GM19351 (cell line): ENCODE results near the gene ASB6.
"Not testable (repeated sequence)": the region's sequence is repeated elsewhere in the genome, so short reads cannot be mapped to it uniquely, and the experiment has no call there.

Source experiments
- ATAC-seq: cut with Tn5 transposase; IDR thresholded peaks from one replicate; pipeline ENCODE4 v1.9.1; 2021; ENCODE audit warnings: mild to moderate bottlenecking, moderate library complexity; ENCODE audit not compliant: unreplicated experiment

ASB6 gene

DNA sequence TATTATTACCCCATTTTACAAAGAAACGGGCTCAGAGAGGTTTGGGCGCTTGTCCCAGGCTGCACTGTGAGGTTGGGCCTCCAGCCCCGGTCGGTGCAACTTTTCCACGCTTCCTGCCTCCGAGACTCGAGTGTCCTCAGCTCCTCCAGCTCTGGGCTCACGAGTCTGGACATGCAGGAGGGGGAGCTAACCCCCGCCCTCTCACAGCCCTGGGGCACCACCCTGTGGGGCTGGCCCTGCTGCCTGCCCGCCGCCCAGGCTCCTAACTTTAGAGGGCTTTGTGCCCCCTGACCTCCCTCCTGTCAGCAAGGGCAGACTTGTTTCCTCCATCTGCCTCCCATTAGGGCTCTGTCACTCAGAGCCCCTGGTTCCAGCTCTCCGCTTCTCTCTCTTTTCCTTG, 4.3 kb upstream of the ASB6 start:
- ATAC-seq, result no peak

DNA sequence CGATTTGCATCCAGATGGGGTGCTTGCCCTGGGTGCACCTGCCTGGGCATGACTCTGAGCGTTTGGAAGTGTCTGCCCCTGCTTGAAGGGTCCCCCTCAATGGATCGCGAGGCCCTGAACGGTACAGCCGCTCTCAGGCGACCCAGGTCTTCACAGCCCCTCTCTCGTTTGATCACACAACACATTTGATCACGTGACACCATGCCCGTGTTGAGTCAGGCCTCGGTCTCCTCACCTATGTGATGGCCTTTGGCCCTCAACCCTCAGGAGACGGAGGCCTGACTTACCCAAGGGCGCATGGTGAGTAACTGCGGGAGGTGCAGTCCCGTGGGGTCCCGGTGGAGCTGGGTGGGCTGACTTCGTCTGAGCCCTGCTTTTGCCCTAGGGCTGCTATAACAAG, 3.0 kb upstream of the ASB6 start:
- no peak for ATAC-seq

DNA sequence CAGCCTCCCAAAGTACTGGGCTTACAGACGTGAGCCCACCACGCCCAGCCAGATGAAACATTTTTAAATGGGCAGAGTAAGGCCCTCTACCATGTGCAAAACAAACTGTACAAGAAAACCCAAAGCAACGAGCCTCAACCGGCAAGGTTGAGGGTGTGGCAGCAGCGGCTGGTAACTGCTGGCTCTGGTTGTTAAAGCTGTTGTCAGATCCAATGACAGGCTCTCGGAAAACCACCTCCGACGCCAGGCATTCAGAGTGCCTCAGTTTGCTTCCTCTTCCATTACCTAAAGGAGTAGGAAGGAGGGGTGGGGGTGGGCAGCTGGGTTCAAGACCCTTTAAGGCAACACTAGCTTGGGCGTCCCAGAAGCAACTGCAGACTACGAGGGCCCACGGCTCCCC, 2.4 kb upstream of the ASB6 start:
- no peak for ATAC-seq

GRCh38 chr9:129643706-129644105, 1.8 kb upstream of the ASB6 start:
- ATAC-seq, result no peak

- ATAC-seq, result no peak
Observed at GRCh38 chr9:129640871-129641749, 841 bp downstream of the ASB6 start.

DNA sequence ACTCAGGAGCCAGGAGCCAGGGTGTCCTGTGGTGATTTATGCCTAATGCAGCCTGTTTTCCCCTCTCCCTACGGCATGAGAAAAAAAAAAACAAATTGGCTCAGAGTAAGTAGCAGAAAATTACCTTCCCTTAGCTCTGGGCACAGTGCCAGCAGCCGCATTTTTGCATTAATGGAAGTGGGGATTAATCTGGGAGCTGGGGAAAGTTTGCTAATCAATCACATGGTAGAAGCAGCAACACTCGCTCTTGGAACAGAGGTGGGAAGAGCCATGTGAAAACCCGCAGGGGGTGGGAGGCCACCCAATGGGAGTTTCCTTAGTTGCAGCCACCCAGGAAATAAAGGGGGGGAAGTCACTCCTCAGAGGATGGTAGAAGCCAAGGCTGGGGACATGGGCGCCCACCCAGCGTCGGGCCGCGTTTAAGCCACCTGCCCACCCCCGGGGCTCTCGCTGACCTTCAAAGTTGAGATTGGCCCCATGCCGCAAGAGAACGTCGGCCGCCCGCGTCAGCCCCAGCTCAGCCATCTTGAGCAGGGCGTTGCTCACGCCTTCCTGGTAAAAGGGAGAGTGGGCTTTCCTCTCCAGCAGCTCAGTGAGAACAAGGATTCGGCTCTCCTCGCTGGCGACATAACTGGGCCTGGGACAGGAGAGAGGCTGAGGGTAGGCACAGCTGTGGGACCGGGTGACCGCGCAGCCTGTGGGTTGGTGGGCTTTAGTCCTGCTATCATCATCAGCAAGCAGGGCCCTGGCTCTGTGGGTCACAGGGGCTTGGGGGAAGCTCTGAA, 1.7 kb downstream of the ASB6 start:
- ATAC-seq, result no peak

GRCh38 chr9:129639756-129640085, 2.2 kb downstream of the ASB6 start:
- no peak for ATAC-seq

GRCh38 chr9:129639034-129639630, 2.8 kb downstream of the ASB6 start:
- ATAC-seq, result no peak

GRCh38 chr9:129637673-129638439, 4.1 kb downstream of the ASB6 start:
- no peak for ATAC-seq

DNA sequence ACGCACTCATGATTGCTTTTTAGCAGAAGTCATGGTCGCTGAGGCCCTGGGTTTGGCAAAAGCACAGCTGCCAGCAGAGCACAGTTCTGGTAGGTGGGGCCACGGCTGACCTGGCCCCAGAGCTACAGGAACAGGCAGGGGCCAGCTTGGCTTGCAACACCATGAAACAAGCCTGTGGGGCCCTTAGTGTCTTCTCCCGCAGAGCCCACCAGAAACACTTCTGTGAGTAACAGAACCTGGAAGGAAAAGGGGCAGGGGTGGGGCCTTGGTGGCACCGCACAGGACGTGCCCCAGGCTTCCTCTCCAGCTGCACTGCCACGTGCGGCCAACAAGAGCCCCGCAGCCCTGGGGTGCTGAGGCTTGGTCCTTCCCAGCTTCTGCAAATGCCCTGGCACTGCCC, 4.8 kb downstream of the ASB6 start:
- no peak for ATAC-seq

GRCh38 chr9:129636343-129636742, 5.6 kb downstream of the ASB6 start:
- ATAC-seq, result not testable (repeated sequence)

DNA sequence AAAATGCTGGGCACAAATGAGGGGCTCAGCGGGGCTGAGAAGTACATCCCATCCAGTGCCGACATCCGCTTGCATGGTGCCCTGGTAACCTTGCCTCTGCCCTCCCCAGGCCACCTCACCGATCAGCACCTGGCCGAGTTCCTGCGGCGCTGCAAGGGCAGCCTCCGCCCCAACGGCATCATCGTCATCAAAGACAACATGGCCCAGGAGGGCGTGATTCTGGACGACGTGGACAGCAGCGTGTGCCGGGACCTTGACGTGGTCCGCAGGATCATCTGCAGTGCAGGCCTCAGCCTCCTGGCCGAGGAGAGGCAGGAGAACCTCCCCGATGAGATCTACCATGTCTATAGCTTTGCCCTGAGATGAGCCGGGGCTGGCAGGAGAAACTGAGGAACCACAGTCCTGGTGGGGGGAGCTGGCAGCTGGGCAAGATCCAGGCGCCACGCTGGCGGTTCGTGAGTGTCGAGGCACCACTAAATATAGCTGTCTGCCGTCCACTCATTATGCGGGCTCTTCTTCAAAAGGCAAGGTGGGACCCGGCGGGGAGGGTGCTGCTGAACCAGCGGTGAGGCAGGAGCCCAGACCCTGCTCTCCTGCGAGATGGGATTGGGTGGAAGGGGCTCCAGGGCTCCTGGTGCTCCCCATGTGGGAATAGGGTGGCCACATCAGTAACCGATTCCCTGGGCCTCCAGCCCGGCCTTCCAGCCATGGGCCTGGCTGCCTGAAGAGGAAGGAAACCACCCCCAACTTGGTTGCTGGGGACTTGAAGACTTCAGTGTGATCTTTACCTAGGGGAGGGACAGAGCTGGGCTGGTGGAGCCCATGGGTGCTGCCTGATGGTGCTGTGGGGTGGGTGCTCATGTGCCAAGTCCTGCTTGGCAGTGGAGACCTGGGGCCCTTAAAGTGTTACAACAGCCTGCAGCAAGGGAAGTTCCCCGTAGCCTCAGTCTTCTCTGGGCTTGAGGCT, 6.6 kb downstream of the ASB6 start:
- ATAC-seq, result no peak

DNA sequence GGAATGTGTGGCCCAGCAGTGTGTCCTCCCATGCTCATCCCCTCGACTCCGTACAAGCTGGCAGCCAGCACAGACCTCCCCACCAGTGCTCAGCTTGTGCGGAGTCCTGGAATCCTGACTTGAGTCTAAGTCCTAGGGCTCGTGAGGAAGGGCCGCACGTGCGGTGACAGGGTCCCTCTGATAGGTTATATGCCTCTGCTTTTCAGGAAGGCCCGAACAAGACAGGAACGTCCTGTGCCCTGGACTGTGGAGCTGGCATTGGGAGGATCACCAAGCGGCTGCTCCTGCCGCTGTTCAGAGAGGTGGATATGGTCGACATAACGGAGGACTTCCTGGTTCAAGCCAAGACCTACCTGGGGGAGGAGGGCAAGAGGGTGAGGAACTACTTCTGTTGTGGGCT, 8.1 kb downstream of the ASB6 start:
- no peak for ATAC-seq

- ATAC-seq, result no peak
Observed at GRCh38 chr9:129633207-129633606, 8.7 kb downstream of the ASB6 start.

DNA sequence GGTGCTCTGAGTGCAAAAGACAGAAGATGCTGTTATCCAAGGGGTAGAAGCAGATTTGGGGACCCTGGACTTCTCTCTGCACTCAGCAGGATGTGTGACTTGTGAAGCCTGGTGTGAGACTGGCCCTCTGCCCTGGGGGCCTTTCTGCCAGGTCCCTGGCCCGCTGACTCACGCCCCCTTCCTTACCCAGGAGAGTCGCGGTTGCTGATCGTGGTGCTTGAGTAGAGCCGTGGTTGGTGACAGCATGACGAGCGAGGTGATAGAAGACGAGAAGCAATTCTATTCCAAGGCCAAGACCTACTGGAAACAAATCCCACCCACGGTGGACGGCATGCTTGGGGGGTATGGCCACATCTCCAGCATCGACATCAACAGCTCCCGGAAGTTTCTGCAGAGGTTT, 9.5 kb downstream of the ASB6 start:
- ATAC-seq, result no peak

- no peak for ATAC-seq
Observed at GRCh38 chr9:129631674-129632129, 10.2 kb downstream of the ASB6 start.

- ATAC-seq, result no peak
Observed at GRCh38 chr9:129630967-129631673, 10.8 kb downstream of the ASB6 start.

DNA sequence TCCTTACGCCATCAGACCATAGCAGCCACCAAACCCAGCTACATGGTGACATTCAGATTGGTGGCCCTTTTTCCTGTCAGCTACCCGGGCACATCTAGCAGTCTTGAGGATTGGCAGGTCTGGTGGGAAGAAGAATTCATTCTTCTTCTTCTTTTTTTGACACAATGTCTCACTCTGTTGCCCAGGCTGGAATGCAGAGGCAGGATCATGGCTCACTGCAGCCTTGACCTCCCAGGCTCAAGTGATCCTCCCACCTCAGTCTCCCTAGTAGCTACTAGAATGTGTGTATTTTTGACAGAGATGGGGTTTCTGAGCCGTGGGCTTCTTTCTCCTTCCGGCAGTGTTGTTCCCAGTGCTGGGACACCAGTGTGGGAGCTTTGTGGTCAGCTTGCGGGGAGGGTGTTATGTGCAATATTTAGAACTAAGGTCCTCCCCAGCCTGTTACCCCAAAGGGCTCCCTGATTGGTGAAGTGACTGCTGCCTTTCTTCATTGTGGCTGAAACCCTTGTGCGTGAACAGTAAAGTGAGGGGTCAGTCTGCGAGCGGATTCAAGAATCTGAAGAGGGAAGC, 12.6 kb downstream of the ASB6 start:
- ATAC-seq, result no peak

DNA sequence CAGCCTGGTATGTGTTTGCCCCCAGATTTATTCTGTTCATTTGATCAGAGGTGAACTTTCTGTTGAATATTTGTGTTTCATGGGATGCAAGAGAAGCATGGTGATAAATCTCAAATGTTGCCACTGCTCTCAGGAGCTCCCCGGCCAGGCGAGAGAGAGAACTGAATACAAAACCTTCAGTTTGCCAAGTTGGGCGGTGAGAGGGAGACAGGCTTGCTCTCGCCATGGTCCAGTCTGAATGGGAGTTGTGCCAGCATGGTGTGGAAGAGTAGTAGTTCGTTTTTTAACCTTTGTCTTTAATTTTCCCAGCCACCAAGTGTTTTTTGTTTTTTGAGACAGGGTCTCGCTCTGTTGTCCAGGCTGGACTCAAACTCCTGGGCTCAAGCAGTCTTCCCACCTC, 13.2 kb downstream of the ASB6 start:
- no peak for ATAC-seq
